ENCODE measurements around the gene ANO6.

ANO6 gene

DNA sequence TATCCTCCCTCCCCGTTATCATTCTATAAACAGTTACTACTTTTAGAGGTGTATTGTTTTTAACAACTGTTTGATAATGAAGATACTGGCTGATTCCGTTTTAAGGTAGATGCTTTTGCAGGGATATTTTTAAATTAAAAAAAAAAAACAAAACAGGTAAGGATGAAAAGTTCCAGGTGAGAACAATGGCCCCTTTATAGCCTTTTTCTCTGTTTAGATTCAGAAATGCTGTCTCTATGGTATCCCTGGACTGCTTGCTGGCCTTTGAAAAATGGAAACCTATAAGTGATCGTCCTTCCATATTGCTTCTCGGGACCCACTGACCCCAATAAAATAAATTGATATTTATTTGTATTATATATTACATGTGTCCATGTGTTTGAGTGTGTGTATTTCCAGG, 23.2 kb upstream of the ANO6 start:
- Histone ChIP-seq H3K4me1 (ENCODE audit: control extremely low read depth in 1 of 4, control insufficient read depth in 4 of 4, insufficient read depth in 4 of 4, low read length in 3 of 4) (peaks cover 0 to 9% (median 7%) of the 10 kb centered on the region in 4 experiments), H3K27ac (ENCODE audit: insufficient read depth in 1 of 2, low read depth in 1 of 2, low read length in 2 of 2, poor library complexity in 1 of 2, severe bottlenecking in 2 of 2) (no peak overlapping the region), H3K9me3 (ENCODE audit: control extremely low read depth in 1 of 5, control insufficient read depth in 4 of 5, insufficient read depth in 2 of 5, low read depth in 1 of 5, low read length in 4 of 5) (no peaks in the 10 kb centered on the region), H3K36me3 (ENCODE audit: control insufficient read depth in 4 of 4, insufficient read depth in 4 of 4, low read length in 3 of 4) (peaks cover 0 to 3% (median 1%) of the 10 kb centered on the region in 4 experiments), H3K27me3 (replicated peaks in 2 of 5; ENCODE audit: control insufficient read depth in 4 of 5, insufficient read depth in 5 of 5, low read length in 4 of 5) (no peaks in the 10 kb centered on the region), H3K4me3 (ENCODE audit: control insufficient read depth in 1 of 7, extremely low read depth in 1 of 7, insufficient read depth in 4 of 7, low read depth in 2 of 7, low read length in 6 of 7) (no peak overlapping the region)
- no peak for DNase-seq
- WGBS (ENCODE audit: insufficient coverage), result no CpG with 5 or more reads among the region's 4 CpGs
- POLR2A ChIA-PET, result no interaction called here
- CTCF ChIA-PET, result interaction anchor here (1.5 kb wide), 1 partner anchor 7 kb away, joined by 3 read pairs; no protein-coding TSS in a partner anchor

GRCh38 chr12:45200491-45201043, 15.3 kb upstream of the ANO6 start:
- H3K4me1 ChIP-seq (ENCODE audit: control extremely low read depth in 1 of 4, control insufficient read depth in 4 of 4, insufficient read depth in 4 of 4, low read length in 3 of 4), result peaks cover 10 to 28% (median 17%) of the 10 kb centered on the region in 4 experiments
- peak overlapping the region in 5 of 7 experiments; percentile 20 to 70 (median 35) for H3K4me3 ChIP-seq (ENCODE audit: control insufficient read depth in 1 of 7, extremely low read depth in 1 of 7, insufficient read depth in 4 of 7, low read depth in 2 of 7, low read length in 6 of 7)
- peak in 2 of 3 donors; percentile 59 to 64 for DNase-seq
- ChIA-PET CTCF (interaction anchor here (0.6 to 3.8 kb wide), 7 partner anchors 9 to 329 kb away, joined by 3 to 13 read pairs (median 3); partner anchors contain the start of gene ANO6), POLR2A (no interaction called here)
- H3K36me3 ChIP-seq (ENCODE audit: control insufficient read depth in 4 of 4, insufficient read depth in 4 of 4, low read length in 3 of 4), result peaks cover 0 to 2% (median 0%) of the 10 kb centered on the region in 4 experiments
- 17% methylated on average over 5 of the region's 7 CpGs for WGBS (ENCODE audit: insufficient coverage)
- H3K27me3 ChIP-seq (replicated peaks in 2 of 5; ENCODE audit: control insufficient read depth in 4 of 5, insufficient read depth in 5 of 5, low read length in 4 of 5), result no peaks in the 10 kb centered on the region
- H3K27ac ChIP-seq (ENCODE audit: insufficient read depth in 1 of 2, low read depth in 1 of 2, low read length in 2 of 2, poor library complexity in 1 of 2, severe bottlenecking in 2 of 2), result no peak overlapping the region
- no peaks in the 10 kb centered on the region for H3K9me3 ChIP-seq (ENCODE audit: control extremely low read depth in 1 of 5, control insufficient read depth in 4 of 5, insufficient read depth in 2 of 5, low read depth in 1 of 5, low read length in 4 of 5)

DNA sequence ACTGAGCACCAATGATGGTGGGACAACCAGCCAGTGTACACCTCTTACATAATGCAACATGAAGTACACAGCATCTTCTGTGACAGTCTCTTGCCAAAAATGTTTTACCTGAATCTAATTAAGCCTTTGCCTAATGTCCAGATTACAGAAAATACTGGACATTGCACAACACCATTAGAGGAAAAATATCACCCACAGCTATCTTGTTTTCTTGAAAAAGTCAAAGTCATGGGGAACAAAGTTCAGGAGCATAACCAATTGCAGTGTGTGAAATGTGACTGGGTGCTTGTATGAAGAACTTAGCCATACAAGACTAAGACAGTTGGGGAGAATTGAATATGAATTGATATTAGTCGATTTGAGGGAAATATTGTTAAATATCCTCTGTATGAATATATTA, 12.1 kb upstream of the ANO6 start:
- no CpG with 5 or more reads among the region's 1 CpG for WGBS (ENCODE audit: insufficient coverage)
- H3K36me3 ChIP-seq (ENCODE audit: control insufficient read depth in 4 of 4, insufficient read depth in 4 of 4, low read length in 3 of 4), result peaks cover 0 to 3% (median 0%) of the 10 kb centered on the region in 4 experiments
- H3K27me3 ChIP-seq (replicated peaks in 2 of 5; ENCODE audit: control insufficient read depth in 4 of 5, insufficient read depth in 5 of 5, low read length in 4 of 5), result no peaks in the 10 kb centered on the region
- no peak overlapping the region for H3K27ac ChIP-seq (ENCODE audit: insufficient read depth in 1 of 2, low read depth in 1 of 2, low read length in 2 of 2, poor library complexity in 1 of 2, severe bottlenecking in 2 of 2)
- peaks cover 11 to 35% (median 23%) of the 10 kb centered on the region in 4 experiments for H3K4me1 ChIP-seq (ENCODE audit: control extremely low read depth in 1 of 4, control insufficient read depth in 4 of 4, insufficient read depth in 4 of 4, low read length in 3 of 4)
- no peak for DNase-seq
- ChIA-PET POLR2A (no interaction called here), CTCF (interaction anchor here (1.1 to 1.3 kb wide), 2 partner anchors 9 to 11 kb away, joined by 4 to 8 read pairs; no protein-coding TSS in a partner anchor)
- no peaks in the 10 kb centered on the region for H3K9me3 ChIP-seq (ENCODE audit: control extremely low read depth in 1 of 5, control insufficient read depth in 4 of 5, insufficient read depth in 2 of 5, low read depth in 1 of 5, low read length in 4 of 5)
- no peak overlapping the region for H3K4me3 ChIP-seq (ENCODE audit: control insufficient read depth in 1 of 7, extremely low read depth in 1 of 7, insufficient read depth in 4 of 7, low read depth in 2 of 7, low read length in 6 of 7)

- H3K4me3 ChIP-seq (ENCODE audit: control insufficient read depth in 1 of 7, extremely low read depth in 1 of 7, insufficient read depth in 4 of 7, low read depth in 2 of 7, low read length in 6 of 7), result no peak overlapping the region
- peaks cover 0 to 3% (median 0%) of the 10 kb centered on the region in 4 experiments for H3K36me3 ChIP-seq (ENCODE audit: control insufficient read depth in 4 of 4, insufficient read depth in 4 of 4, low read length in 3 of 4)
- 100% methylated on average over 3 of the region's 3 CpGs for WGBS (ENCODE audit: insufficient coverage)
- no peak overlapping the region for H3K27ac ChIP-seq (ENCODE audit: insufficient read depth in 1 of 2, low read depth in 1 of 2, low read length in 2 of 2, poor library complexity in 1 of 2, severe bottlenecking in 2 of 2)
- ChIA-PET POLR2A (no interaction called here), CTCF (no interaction called here)
- H3K27me3 ChIP-seq (replicated peaks in 2 of 5; ENCODE audit: control insufficient read depth in 4 of 5, insufficient read depth in 5 of 5, low read length in 4 of 5), result no peaks in the 10 kb centered on the region
- peaks cover 10 to 28% (median 21%) of the 10 kb centered on the region in 4 experiments for H3K4me1 ChIP-seq (ENCODE audit: control extremely low read depth in 1 of 4, control insufficient read depth in 4 of 4, insufficient read depth in 4 of 4, low read length in 3 of 4)
- H3K9me3 ChIP-seq (ENCODE audit: control extremely low read depth in 1 of 5, control insufficient read depth in 4 of 5, insufficient read depth in 2 of 5, low read depth in 1 of 5, low read length in 4 of 5), result no peaks in the 10 kb centered on the region
- no peak for DNase-seq
These were observed 11.1 kb upstream of the ANO6 start for GRCh38 chr12:45204757-45205156.

DNA sequence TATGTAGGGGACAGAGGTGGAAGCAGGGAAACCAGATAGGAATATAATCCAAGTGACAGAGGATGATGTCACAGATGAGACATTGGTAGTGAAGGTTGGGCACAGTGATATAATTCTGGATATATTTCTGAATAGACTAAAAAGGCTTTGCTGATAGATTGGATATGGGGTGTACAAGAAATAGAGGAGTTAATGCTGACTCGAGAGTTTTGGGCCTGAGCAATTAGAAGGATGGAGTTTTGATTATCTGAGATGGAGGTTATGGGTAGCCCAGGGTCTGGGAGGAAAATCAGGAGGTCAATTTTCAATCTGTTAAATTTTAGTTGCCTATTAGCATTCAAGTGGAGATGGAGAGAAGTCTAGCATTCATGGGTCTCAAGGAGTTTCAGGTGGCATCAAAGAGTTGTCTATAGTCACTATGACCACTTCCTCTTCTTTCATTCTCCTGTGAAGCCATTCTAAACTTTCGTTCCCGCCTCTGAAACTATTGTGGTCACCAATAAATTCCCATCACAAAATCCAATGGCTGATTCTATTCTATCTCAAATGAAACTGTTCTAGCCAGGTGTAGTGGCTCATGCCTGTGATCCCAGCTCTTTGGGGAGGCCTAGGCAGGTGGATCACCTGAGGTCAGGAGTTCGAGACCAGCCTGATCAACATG, 10.6 kb upstream of the ANO6 start:
- DNase-seq, result peak in 2 of 3 donors; percentile 17 to 22
- no peak overlapping the region for H3K27ac ChIP-seq (ENCODE audit: insufficient read depth in 1 of 2, low read depth in 1 of 2, low read length in 2 of 2, poor library complexity in 1 of 2, severe bottlenecking in 2 of 2)
- ChIA-PET CTCF (interaction anchor here (0.9 to 1.0 kb wide), 2 partner anchors 12 to 18 kb away, joined by 4 to 5 read pairs; no protein-coding TSS in a partner anchor), POLR2A (no interaction called here)
- peaks cover 5 to 22% (median 17%) of the 10 kb centered on the region in 4 experiments for H3K4me1 ChIP-seq (ENCODE audit: control extremely low read depth in 1 of 4, control insufficient read depth in 4 of 4, insufficient read depth in 4 of 4, low read length in 3 of 4)
- H3K36me3 ChIP-seq (ENCODE audit: control insufficient read depth in 4 of 4, insufficient read depth in 4 of 4, low read length in 3 of 4), result peaks cover 0 to 3% (median 0%) of the 10 kb centered on the region in 4 experiments
- H3K4me3 ChIP-seq (ENCODE audit: control insufficient read depth in 1 of 7, extremely low read depth in 1 of 7, insufficient read depth in 4 of 7, low read depth in 2 of 7, low read length in 6 of 7), result no peak overlapping the region
- H3K9me3 ChIP-seq (ENCODE audit: control extremely low read depth in 1 of 5, control insufficient read depth in 4 of 5, insufficient read depth in 2 of 5, low read depth in 1 of 5, low read length in 4 of 5), result no peaks in the 10 kb centered on the region
- no peaks in the 10 kb centered on the region for H3K27me3 ChIP-seq (replicated peaks in 2 of 5; ENCODE audit: control insufficient read depth in 4 of 5, insufficient read depth in 5 of 5, low read length in 4 of 5)
- 87% methylated on average over 4 of the region's 4 CpGs for WGBS (ENCODE audit: insufficient coverage)

DNA sequence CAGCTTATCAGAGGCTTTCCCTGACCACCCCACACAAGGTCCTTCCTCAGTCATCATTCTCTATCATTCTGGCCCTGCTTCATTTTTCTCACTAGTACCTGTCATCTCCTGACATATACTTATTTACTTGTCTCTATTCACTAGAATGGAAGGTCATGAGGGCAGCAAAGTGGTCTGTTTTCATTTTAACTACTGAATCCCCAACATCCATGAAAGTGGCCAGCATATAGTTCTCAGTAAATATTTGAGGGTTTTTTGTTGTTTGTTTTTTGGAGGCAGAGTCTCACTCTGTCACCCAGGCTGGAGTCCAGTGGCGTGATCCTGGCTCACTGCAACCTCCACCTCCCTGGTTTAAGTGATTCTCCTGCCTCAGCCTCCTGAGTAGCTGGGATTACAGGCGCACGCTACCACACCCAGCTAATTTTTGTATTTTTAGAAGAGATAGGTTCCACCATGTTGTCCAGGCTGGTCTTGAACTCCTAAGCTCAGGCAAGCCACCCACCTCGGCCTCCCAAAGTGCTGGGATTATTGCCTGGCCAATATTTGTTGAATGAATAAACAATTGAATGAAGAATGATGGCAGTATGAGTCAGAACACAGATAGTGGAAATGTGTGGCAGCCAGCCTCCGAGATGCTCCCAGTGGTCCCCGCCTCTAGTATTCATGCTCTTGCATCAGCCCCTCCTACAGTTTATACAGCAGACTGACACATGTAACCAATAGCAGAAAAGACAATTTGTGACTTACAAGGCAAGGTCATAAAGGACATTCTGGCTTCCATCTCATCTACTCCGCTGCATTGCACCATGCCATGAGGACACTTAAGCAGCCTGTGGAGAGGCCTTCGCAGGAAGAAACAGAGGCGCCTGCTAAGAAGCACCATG, 7.0 kb upstream of the ANO6 start:
- no peak overlapping the region for H3K27ac ChIP-seq (ENCODE audit: insufficient read depth in 1 of 2, low read depth in 1 of 2, low read length in 2 of 2, poor library complexity in 1 of 2, severe bottlenecking in 2 of 2)
- H3K9me3 ChIP-seq (ENCODE audit: control extremely low read depth in 1 of 5, control insufficient read depth in 4 of 5, insufficient read depth in 2 of 5, low read depth in 1 of 5, low read length in 4 of 5), result no peaks in the 10 kb centered on the region
- ChIA-PET POLR2A (no interaction called here), CTCF (no interaction called here)
- 88% methylated on average over 4 of the region's 9 CpGs for WGBS (ENCODE audit: insufficient coverage)
- no peak for DNase-seq
- no peak overlapping the region for H3K4me3 ChIP-seq (ENCODE audit: control insufficient read depth in 1 of 7, extremely low read depth in 1 of 7, insufficient read depth in 4 of 7, low read depth in 2 of 7, low read length in 6 of 7)
- H3K4me1 ChIP-seq (ENCODE audit: control extremely low read depth in 1 of 4, control insufficient read depth in 4 of 4, insufficient read depth in 4 of 4, low read length in 3 of 4), result peaks cover 3 to 13% (median 7%) of the 10 kb centered on the region in 4 experiments
- H3K36me3 ChIP-seq (ENCODE audit: control insufficient read depth in 4 of 4, insufficient read depth in 4 of 4, low read length in 3 of 4), result peaks cover 0 to 3% (median 0%) of the 10 kb centered on the region in 4 experiments
- no peaks in the 10 kb centered on the region for H3K27me3 ChIP-seq (replicated peaks in 2 of 5; ENCODE audit: control insufficient read depth in 4 of 5, insufficient read depth in 5 of 5, low read length in 4 of 5)

Data from common myeloid progenitor, CD34-positive (primary cell).